Heart left ventricle (tissue), 13 donors: ENCODE measurements around the gene PARD3.

Experiments
- CTCF ChIP-seq, 12 donors: fragments of 200-600 bp; sonication (generic) in 4 of 12; IDR thresholded peaks; one replicate each; pipeline versions ENCODE4 v1.5.0 to v1.8.0; 2018 to 2022; ENCODE audit warnings: antibody characterized with exemption in 12 of 12, mild to moderate bottlenecking in 5 of 12
- POLR2A ChIP-seq, 2 donors: fragments of 450-650 bp; IDR thresholded peaks; one replicate each; pipeline ENCODE4 v1.6.1; 2017; ENCODE audit warnings: antibody characterized with exemption in 2 of 2, mild to moderate bottlenecking in 2 of 2, moderate library complexity in 2 of 2
- donor health status: ischemic (EF 13 %, LVEDD 7.1; RV severe dilation, severe dysfunction).
- donor health status: DM: no; HTN: yes; CAD: no.
- donor health status: DM: no; HTN: no; CAD: no.
- donor health status: ischemic (EF 25% LVEDD 6.9; RV normal size, moderate dysfunction).
- donor health status: ischemic (EF 25% LVEDD 5.7; RV mildly dilated, moderate dysfunction).
- donor health status: ischemic (EF 35%, LVEDD 5.7; RV mildly dilated, moderate dysfunction).
- donor health status: nonischemic (EF 11% LVEDD 7.7; RV severe dilation, severe dysfunction).
- donor health status: DM: yes; HTN: yes; CAD: no.
- donor health status: PGD.
- donor health status: ischemic (EF 29% LVEDD 5.4; RV normal size, mild dysfunction).
- donor health status: nonischemic (EF 23%, LVEDD 6.1; RV moderate dilation, normal function).

GRCh38 chr10:34492081-34492480 is 323.0 kb downstream of the PARD3 start:
- TF ChIP-seq POLR2A (IDR thresholded peaks at IDR 0.05), result no peak
- TF ChIP-seq CTCF (IDR thresholded peaks at IDR 0.05), result no peak
